ENCODE results near the gene PARP12.
A peak's percentile ranks its signal among the peaks of the same experiment; 100 is the strongest.

The PARP12 gene

DNA sequence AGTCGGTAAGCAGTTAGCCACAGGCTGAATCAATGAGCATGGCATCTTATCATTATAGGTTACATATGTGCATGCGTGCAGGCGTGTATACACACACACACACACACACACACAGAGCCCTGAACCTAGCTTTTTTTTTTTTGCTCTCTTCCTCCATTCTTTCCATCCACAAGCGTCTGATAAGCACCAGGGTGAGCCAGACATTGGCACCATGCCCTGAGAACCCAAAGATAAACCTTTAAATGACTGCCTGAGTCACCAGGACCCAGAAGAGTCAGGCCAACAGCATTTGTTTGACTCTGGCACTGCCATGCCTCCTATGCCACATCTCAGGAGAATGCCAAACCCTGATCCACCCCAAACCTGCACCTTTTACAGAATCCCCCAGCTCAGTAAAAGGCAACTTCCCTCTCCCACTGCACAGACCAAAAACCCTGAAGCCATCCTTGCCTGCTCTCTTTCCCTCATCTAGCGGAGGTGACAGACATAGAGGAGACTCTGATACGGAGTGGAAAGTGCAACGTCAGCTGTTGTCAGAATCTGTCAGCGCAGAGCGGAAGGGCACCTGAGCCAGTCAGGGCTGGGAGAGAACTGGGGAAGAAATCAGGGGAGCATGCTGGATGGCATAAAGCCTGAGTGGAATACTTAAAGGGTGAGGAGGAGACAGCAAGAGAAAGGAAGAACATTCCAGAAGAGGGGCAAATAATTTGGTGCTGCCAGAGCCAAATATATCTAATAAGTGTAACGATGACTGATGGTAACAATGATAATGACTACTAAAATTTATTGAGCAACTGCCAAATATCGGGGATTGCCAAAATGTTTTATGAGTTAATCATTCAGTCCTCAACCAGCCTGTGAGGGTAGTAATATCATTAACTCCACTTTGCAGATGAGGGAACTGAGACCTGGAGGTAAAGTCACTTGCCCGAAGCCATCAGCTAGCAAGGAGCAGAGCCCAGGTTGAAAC lies 3.2 kb downstream of the PARP12 start:
- no peak for DNase-seq (ENCODE audit: low spot score)

DNA sequence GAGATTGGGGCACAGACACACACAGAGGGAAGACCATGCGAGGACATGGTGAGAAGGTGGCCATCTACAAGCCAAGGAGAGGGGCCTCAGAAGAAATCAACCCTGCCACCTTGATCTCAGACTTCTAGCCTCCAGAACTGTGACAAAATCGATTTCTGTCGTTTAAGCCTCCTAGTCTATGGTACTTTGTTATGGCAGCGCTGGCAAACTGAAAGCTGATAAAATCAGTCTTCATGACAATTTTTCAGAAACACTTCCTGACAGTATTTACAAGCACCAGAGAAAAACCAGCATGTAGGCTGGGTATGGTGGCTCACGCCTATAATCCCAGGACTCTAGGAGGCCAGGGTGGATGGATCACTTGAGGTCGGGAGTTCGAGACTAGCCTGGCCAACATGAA lies 4.2 kb downstream of the PARP12 start:
- DNase-seq (ENCODE audit: low spot score): no peak

DNA sequence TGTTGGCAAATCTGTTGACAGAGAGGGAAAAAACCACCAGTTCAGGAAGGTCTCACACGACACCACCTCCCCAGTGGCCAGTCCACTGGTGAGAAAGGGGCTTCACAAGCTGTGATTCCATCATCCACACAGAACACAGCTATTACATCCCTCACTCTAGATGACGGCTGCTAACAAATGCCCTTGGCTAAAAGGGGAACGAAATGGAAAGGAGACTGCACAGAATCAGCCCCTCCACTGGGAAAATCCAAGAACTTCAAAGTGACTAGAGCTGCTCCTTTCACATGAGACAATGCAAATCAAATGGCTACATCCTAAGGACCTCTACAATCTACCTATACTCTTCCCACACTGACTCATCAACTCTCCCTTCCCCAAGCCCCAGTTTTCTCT lies 5.6 kb downstream of the PARP12 start:
- no peak for DNase-seq (ENCODE audit: low spot score)

DNA sequence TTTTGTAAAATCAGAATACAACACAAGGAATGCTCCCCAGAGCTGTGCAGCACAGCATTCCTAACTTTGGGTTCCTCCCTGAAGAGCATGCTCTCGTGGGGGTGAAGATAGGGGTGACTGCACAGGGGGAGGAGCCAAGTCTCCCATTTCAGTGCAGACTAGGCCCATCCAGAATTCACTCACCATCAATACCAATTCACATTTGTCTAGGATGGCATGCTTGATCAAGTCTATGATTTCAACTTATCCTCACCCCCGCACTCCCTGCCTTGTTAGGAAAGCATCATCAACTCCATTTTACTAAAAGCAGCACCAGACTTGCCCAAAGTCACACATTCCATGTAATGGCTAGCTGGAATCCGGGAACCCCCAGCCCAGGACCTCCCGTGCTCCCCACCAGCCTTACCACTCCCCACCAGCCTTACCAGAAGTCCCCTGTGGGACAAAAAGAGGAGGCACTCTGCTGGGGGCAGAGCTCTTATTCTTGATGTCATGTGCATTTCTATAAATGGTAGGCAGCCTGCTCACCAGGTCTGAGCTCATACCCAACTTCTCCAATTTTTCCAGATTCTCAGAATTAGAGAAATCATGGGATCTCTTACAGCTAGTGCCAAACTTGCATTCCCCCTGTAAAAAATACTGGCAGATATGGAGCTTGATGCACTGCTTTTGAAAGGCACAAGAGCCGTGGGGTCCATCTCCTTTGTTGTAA lies 6.2 kb downstream of the PARP12 start:
- DNase-seq (ENCODE audit: low spot score): no peak

DNA sequence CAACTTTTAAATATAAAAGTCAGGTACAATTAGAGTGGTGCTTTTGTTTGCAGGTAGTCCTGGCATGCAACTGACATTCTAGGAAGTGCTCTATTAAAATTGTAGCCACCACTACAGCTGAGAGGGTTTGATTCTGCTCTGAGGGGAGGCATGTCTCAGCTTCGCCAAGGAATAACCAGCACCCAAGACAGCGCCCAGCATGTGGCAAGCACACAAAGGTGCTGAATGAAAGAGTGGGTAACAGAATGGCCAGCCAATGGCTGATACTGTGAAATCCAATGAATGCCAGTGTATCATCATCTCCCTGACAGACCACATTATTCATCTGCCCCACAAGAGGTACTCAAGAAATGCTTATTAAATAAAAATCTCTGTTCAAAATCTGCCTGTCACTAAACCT lies 6.9 kb downstream of the PARP12 start:
- no peak for DNase-seq (ENCODE audit: low spot score)

DNA sequence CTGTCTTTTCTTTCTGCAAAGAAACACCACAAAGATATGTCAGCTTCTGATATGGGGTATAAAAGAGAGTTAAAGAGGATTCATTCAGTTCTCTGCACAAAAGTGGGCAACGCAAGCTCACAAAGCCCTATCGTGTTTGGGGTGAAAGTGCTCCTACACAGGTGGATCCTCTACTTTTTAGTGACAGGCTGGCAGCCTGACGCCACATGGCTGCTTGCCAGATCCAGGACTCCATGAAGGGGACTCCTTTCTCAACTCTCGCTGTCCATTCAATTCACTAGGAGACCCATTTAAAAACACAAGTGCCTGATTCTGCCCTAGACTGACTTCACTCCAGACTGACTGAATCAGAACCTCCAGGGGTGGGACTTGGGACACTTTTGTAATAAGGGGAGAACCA lies 8.0 kb downstream of the PARP12 start:
- no peak for DNase-seq (ENCODE audit: low spot score)

DNA sequence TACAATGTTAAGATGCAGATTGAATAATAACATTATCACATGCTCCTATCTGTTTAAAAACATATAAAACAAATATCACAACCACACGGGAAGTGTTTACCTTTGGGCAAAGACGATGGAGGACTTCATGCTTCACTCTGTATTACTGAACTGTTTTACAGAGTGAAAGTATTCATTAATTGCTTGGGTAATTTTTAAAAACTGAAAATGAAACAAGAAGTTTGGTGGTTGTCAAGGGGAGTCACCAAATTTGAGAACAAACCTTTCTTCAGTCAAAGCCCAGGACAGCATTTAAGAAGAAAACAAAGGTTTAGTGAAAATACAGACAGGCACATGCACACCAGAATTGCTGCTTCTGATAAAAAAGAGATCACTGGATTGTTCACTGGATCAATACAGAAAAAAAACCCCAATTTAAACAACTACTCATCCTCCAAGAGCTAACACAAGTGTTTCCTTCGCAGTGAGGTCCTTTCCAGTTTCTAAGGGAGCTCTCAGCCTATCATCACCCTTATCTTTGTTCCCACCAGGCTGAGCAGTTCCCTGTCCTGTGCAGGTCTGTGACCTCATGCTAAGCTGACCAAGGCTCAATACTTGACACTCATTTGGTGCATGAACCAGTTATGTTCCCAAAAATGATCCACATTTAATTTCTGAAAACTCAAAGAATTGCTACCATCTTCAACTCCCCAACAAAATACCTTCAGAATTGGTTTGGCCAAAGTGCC lies 8.8 kb downstream of the PARP12 start:
- peak; percentile 50 for DNase-seq (ENCODE audit: low spot score)

DNA sequence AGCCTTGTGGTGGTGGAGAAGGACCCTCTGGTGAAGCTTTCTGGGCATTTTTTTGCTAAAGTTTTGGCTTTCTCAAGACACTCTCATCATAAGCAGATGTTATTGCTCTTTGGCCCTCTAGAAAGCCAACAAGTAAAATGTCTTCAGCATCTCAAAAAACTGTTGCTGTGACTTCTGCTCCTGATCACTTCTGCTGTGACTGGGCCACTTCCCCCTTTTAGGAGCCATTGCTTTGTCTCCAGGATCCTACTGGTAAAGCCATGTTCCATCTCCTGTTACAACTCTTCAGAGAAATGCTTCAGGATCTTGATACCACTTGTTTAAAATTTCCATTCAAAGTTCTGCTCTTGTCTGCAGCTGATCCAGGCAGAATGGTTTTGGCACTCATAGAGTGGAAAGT lies 10.9 kb downstream of the PARP12 start:
- no peak for DNase-seq (ENCODE audit: low spot score)

DNA sequence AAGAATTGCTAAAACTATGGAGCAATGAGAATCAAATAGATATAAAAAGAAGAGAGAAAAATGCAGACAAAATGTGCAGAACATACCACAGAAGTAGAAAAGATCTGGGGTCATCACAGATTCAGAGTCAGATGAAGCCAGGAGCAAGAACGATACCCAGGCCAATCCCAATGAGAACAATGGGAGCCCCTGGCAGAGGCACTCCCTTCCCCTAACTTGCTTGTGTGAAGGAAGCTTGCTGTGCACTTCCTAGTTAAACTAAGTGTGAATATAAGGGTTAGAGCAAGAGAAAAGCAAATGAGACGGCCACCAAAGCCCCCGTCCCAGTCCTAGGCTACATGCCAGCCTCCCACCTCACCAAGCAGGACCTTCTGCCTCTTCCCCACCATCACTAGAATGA lies 12.7 kb downstream of the PARP12 start:
- DNase-seq (ENCODE audit: low spot score): no peak

DNA sequence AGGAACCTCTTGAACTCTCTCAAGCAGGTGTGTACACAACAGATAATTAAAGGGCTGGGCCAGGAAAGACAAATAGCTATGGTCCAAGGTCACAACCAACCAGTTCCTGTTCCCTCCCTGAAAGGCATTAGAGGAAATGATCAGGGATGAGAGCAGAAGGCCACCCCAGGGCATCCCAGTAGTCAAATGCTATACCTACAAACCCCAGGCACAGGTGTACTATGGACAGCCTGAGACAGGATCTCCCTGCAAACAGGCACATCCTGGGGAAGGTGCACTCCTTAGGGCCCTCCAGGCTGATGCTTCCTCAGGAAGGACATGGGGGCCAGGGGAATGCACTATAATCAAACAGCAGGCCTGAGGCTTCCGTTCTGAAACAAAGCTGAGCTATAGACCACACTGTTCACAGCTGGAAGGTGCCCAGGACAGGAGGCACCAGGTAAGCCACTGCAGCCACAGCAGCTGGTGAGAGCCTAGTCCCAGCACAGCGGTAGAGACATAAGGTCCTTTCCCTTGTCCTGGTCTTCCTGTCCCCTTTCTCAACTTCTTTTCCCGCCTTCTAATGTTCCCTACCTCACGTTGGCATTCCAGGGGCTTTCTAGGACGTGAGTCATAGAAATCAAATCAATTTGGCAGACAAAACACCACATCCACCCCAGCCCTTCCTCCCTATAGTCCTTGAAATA lies 13.3 kb downstream of the PARP12 start:
- no peak for DNase-seq (ENCODE audit: low spot score)

DNA sequence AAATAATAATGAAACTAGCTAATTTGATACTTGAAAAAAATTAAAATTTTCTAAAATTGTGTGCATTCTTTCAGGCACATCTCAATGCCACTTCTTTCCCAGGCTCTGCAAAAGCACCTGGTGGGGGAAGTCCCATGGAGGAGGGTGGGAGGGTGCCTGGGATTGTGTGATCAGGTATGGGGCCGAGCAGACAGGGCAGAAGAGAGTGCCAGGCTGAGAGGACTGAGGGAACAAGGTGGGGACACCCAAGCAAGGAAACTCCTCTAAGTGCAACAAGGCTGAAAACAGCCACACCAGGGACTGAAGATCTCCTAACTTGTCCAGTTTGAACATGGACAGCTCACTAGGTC lies 13.8 kb downstream of the PARP12 start:
- no peak for DNase-seq (ENCODE audit: low spot score)

DNA sequence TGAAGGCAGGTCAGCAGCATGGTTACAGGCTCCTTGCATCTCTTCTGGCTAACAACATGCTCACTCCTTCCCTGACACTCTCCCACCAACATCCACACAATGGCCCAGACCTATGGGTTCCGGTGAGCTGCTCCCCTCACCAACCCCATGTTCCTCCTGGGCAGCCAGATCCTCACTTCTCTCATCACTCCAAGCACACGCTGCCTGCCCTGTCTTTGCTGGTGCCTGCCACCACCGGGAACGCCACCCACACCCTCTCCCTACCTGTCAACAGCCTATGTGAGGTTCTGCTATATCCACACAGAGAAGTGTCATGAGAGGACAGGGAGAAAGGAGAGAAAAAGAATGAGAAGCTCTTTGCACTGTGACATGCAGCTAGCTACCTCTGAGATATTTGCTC lies 14.6 kb downstream of the PARP12 start:
- DNase-seq (ENCODE audit: low spot score): no peak

DNA sequence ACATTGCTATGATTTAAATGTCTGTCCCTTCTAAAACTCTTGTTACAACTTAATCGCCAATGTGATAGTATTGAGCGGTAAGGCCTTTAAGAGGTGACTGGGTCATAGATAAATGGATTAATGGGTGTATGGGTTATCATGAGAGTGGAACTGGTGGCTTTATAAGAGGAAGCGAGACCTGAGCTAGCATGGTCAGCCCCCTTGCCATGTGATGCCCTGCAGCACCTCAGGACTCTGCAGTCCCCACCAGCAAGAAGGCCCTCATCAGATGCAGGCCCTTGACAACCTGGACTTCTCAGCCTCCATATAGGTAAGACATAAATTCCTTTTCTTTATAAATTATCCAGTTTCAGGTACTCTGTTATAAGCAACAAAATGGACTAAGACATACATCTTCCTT lies 15.6 kb downstream of the PARP12 start:
- DNase-seq (ENCODE audit: low spot score): no peak

DNA sequence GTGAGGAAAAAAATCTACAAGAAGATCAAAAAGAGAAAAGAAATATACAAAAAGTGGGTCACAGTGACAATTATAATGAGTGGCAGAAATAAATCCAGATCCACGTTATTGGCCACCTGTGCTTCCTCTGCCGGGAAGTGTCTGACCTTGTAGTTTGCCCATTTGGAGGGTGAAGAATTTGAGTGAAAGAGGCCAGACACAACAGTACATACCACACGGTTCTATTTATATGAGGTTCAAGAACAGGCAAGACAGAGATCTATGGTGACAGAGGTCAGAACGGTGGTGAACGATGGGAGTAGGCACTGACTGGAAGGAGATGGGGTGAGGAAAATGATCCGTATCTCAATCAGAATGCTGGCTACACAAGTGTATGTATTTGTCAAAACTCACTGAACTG lies 17.1 kb downstream of the PARP12 start:
- DNase-seq (ENCODE audit: low spot score): no peak

DNA sequence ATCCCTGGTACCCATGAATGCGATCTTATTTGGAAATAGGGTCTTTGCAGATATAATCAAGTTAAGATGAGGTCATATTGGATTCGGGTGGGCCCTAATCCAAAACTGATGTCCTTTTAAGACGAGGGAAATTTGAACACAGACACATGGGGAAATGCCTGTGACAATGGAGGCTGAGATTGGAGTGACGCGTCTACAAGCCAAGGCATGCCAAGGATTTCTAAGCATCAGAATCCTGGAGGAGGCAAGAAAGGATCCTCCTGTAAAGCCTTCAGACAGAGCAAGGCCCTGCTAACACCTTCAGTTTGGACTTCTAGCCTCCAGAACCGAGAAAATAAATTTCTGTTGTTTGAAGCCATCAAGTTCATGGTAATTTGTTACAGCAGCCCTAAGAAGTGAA lies 18.5 kb downstream of the PARP12 start:
- no peak for DNase-seq (ENCODE audit: low spot score)

DNA sequence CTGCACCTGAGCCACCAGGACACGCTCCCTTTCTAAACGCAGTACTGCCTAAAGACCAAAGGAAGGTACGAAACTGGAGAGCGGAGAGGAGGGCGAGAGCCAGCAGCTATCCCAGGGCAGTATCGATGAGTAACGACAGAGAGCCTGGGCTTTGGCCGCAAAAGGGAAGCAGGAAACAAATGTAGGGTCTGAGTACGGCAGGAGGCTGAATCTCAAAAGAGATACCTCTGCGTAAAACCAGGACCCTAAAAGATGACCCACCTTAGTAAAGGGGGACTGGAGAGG lies 20.4 kb downstream of the PARP12 start:
- no peak for DNase-seq (ENCODE audit: low spot score)

DNA sequence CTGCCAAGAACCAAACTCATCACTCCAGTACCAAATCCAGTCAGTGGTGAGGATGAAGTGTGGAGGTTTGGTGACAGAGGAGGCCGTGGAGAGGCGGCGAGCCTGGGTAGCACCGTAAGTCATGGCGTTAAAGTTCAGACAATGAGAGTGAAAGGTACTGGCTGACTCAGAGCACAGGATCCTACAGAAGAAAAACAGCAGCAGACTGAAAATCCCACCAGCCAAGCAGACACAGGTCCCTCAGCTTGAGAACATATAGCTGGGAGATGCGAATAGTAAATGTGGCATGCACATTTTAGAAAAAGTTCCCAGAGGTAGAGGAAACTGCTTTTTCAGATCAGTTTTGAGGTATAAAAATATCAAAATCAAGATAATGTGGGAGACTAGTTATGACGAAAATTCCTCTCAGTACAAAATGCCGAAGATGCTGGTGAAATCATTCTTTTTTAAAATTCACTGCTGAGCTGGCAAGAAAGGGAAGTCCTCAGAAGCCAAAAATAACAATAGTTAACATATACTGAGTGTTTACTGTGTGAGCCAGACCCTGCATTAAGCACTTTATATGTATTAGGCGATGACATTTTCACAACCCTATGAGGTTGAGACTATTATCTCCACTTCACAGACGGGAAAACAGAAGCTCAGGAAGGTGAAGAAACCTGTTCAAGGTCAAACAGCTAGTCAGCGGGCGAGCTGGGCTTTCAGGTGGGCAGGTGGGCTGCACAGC lies 20.9 kb downstream of the PARP12 start:
- no peak for DNase-seq (ENCODE audit: low spot score)

DNA sequence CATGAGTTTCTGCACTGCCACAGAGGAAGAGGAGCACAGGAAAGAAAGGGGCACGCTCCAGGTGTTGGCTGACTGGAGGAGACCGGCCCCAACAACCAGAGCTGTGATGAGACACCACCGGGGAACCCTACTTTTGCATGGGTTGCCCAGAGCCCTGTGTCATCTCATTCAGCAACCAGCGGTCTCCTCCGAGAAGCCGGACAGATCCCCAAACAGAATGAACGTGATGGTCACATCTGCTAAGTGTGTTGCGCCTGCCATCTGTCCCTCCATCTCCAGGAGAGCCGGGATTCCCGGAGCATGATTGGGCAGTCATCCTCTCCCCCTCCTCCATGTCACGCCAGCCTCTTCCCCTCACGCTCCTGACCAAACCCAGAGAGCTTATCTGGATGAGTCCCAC lies 22.9 kb downstream of the PARP12 start:
- DNase-seq (ENCODE audit: low spot score): no peak

DNA sequence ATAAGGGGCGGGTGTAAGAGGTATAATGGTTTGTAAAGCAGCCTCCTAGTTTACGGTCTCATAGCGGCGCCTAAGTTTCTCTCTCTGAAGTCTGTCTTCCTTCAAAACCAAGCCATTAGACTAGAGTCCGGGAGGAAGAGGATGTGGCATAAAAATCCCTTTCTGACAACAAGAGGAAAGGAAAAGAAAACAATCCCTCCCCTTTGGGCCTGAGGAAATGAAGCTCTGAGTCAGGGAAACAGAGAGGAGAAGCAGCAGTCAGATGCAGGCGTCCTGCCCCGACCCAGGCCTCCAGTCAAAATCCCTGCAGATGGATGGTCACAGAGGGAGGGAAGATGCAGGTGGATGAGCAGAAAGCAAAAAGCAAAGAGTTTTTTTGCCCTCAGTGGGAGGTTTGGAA lies 23.7 kb downstream of the PARP12 start:
- no peak for DNase-seq (ENCODE audit: low spot score)

DNA sequence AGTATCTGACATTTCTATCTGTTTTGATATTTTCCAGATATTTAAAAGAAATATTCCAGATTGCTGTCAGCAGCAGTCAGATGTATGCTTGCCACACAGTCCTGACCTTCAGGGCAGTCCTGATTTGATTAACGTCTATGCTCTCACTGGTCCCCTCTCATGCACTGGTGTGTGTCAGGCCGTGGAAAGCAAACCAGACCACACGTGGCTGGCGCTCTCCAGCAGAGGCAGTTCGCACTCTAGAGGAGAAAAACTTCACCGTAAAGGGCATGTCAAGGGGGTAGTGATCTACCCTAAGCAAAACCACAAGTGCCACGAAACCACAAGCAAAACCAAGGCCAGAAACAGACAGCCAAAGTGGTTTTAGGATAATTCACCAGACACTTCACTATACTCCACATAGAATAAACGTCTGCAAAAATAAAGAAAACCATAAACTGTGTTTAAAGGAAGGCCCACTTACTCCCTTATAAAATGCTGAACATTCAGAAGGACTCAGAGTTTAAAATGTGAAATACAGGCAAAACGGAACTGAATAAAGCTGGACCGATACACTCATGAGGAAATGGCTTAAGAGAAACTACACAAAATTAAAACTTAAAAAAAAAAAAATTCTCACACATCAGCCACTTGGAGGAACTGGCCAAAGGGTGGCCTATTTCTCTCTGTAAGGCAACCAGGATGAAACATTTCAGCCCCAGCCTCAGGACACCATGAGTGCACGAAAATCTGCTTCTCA lies 26.4 kb downstream of the PARP12 start:
- no peak for DNase-seq (ENCODE audit: low spot score)
